ENCODE data around the gene TTC23. TPM values are rescaled to one million over a fixed set of nuclear protein-coding genes. Genes with fewer than 3 reads are reported as not detected.

The TTC23 gene
- total RNA-seq, 4 donors from 2014 or later, result 14.7 to 25.3 (median 19.3) TPM

- Histone ChIP-seq H3K36me3 (peaks cover 0 to 12% (median 0%) of the 10 kb centered on the region in 4 donors), H3K27me3 (no peaks in the 10 kb centered on the region), H3K27ac (replicated peaks in 1 of 4) (no peak overlapping the region), H3K4me3 (no peak overlapping the region), H3K4me1 (peaks cover 4 to 7% (median 5%) of the 10 kb centered on the region in 4 donors), H3K9me3 (no peaks in the 10 kb centered on the region)
- intact Hi-C loops (cut with DNase I), result no loop called here
- DNase-seq (ENCODE audit: extremely low spot score), result no peak
- no peak for TF ChIP-seq CTCF (IDR thresholded peaks at IDR 0.05)
- TF ChIP-seq POLR2A (IDR thresholded peaks at IDR 0.05; ENCODE audit: low read depth), result no peak
- no peak for TF ChIP-seq POLR2AphosphoS5 (IDR thresholded peaks at IDR 0.05)
- TF ChIP-seq EP300 (IDR thresholded peaks at IDR 0.05), result no peak
- 91% methylated on average over 5 of the region's 5 CpGs for WGBS
Observed at GRCh38 chr15:99282586-99282985, 33.2 kb upstream of the TTC23 start.

GRCh38 chr15:99282121-99282520, 32.7 kb upstream of the TTC23 start:
- no peak overlapping the region for H3K27ac ChIP-seq (replicated peaks in 1 of 4)
- no peak overlapping the region for H3K4me3 ChIP-seq
- H3K27me3 ChIP-seq, result no peaks in the 10 kb centered on the region
- no peak for TF ChIP-seq EP300 (IDR thresholded peaks at IDR 0.05)
- no peak for TF ChIP-seq POLR2A (IDR thresholded peaks at IDR 0.05; ENCODE audit: low read depth)
- no peak for TF ChIP-seq POLR2AphosphoS5 (IDR thresholded peaks at IDR 0.05)
- TF ChIP-seq CTCF (IDR thresholded peaks at IDR 0.05), result no peak
- DNase-seq (ENCODE audit: extremely low spot score), result no peak
- H3K4me1 ChIP-seq, result peaks cover 4 to 7% (median 5%) of the 10 kb centered on the region in 4 donors
- H3K9me3 ChIP-seq, result no peaks in the 10 kb centered on the region
- intact Hi-C loops (cut with DNase I), result no loop called here
- peaks cover 0 to 12% (median 0%) of the 10 kb centered on the region in 4 donors for H3K36me3 ChIP-seq

GRCh38 chr15:99279827-99280226, 30.4 kb upstream of the TTC23 start:
- DNase-seq (ENCODE audit: extremely low spot score), result no peak
- H3K27ac ChIP-seq (replicated peaks in 1 of 4), result no peak overlapping the region
- H3K4me1 ChIP-seq, result peaks cover 4 to 7% (median 5%) of the 10 kb centered on the region in 4 donors
- TF ChIP-seq CTCF (IDR thresholded peaks at IDR 0.05) (no peak), POLR2AphosphoS5 (IDR thresholded peaks at IDR 0.05) (no peak), EP300 (IDR thresholded peaks at IDR 0.05) (no peak), POLR2A (IDR thresholded peaks at IDR 0.05; ENCODE audit: low read depth) (no peak)
- H3K4me3 ChIP-seq, result no peak overlapping the region
- 98% methylated on average over 3 of the region's 3 CpGs for WGBS
- intact Hi-C loops (cut with DNase I), result no loop called here
- no peaks in the 10 kb centered on the region for H3K9me3 ChIP-seq
- H3K27me3 ChIP-seq, result no peaks in the 10 kb centered on the region
- peaks cover 0 to 12% (median 0%) of the 10 kb centered on the region in 4 donors for H3K36me3 ChIP-seq

- H3K9me3 ChIP-seq, result no peaks in the 10 kb centered on the region
- intact Hi-C loops (cut with DNase I), result no loop called here
- peaks cover 0 to 12% (median 0%) of the 10 kb centered on the region in 4 donors for H3K36me3 ChIP-seq
- DNase-seq (ENCODE audit: extremely low spot score), result no peak
- no peak overlapping the region for H3K27ac ChIP-seq (replicated peaks in 1 of 4)
- TF ChIP-seq CTCF (IDR thresholded peaks at IDR 0.05) (no peak), EP300 (IDR thresholded peaks at IDR 0.05) (no peak), POLR2A (IDR thresholded peaks at IDR 0.05; ENCODE audit: low read depth) (no peak), POLR2AphosphoS5 (IDR thresholded peaks at IDR 0.05) (no peak)
- peaks cover 3 to 6% (median 4%) of the 10 kb centered on the region in 4 donors for H3K4me1 ChIP-seq
- no peak overlapping the region for H3K4me3 ChIP-seq
- WGBS, result 87% methylated on average over 3 of the region's 3 CpGs
- H3K27me3 ChIP-seq, result no peaks in the 10 kb centered on the region
Observed at GRCh38 chr15:99279290-99279689, 29.9 kb upstream of the TTC23 start.

GRCh38 chr15:99275525-99276128, 26.2 kb upstream of the TTC23 start:
- no peak for TF ChIP-seq POLR2A (IDR thresholded peaks at IDR 0.05; ENCODE audit: low read depth)
- no peak for TF ChIP-seq EP300 (IDR thresholded peaks at IDR 0.05)
- no peak for TF ChIP-seq POLR2AphosphoS5 (IDR thresholded peaks at IDR 0.05)
- no peak for TF ChIP-seq CTCF (IDR thresholded peaks at IDR 0.05)
- intact Hi-C loops (cut with DNase I), result no loop called here
- Histone ChIP-seq H3K9me3 (no peaks in the 10 kb centered on the region), H3K36me3 (peaks cover 0 to 12% (median 0%) of the 10 kb centered on the region in 4 donors), H3K27ac (replicated peaks in 1 of 4) (no peak overlapping the region), H3K4me3 (no peak overlapping the region), H3K27me3 (no peaks in the 10 kb centered on the region), H3K4me1 (no peaks in the 10 kb centered on the region)
- no peak for DNase-seq (ENCODE audit: extremely low spot score)
- 93% methylated on average over 9 of the region's 9 CpGs for WGBS
